ENCODE results near the gene ABCC8. TPM values are rescaled to one million over a fixed set of nuclear protein-coding genes. Genes with fewer than 3 reads are reported as not detected.
"Not testable (repeated sequence)": the region's sequence is repeated elsewhere in the genome, so short reads cannot be mapped to it uniquely, and the experiment has no call there.

ABCC8 gene
- total RNA-seq, 2 experiments from 2014 or later, result not detected

DNA sequence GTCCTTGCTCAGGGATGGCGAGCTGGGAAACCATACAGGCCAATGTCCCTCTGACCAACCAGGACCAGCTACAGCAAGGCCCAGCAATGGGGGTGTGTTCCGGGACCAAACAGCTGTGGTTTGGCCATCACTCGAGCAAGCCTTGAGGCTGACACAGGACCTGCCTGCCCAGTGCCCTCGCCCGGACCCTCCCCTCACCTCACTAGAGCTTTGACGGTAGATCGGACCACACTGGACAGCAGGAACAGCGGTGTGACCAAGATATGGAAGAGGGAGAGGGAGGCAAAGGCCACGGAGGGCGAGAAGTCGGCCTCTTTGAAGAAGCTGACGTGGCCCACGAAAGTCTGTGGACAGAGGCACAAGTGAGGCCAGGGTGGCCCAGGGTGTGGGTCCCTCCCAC, 46.0 kb downstream of the ABCC8 start:
- Mint-ChIP-seq H3K4me3 (no peak overlapping the region), H3K27ac (no peak overlapping the region), H3K36me3 (ENCODE audit: low read depth) (no peaks in the 10 kb centered on the region), H3K27me3 (peaks cover 4% of the 10 kb centered on the region), H3K4me1 (peaks cover 18% of the 10 kb centered on the region), H3K9me3 (no peaks in the 10 kb centered on the region)
- DNase-seq, result no peak
- CTCF ChIA-PET, result interaction anchor here (1.3 kb wide), 1 partner anchor 14 kb away, joined by 3 read pairs; no protein-coding TSS in a partner anchor
- POLR2A ChIA-PET, result no interaction called here

DNA sequence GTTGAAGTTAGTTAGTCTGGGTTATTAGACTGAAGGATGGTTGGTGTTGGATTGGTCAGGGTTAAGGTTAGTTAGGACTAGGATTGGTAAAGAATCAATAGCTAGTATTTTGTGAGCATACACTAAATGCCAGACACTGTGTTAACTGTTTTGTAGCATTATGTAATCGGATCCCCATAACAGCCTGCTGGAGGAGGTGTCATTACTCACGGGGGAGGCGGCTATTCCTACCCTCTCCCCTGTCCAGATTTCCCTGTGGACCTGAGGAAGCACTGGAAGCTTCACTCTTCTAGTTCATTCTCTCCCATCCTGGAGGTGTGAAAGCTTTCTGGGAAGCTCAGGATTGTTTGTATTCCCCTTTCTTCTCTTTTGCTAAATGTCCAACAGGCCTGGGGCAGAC, 47.7 kb downstream of the ABCC8 start:
- Mint-ChIP-seq H3K9me3 (no peaks in the 10 kb centered on the region), H3K4me3 (no peak overlapping the region), H3K4me1 (peaks cover 18% of the 10 kb centered on the region), H3K27ac (no peak overlapping the region), H3K36me3 (ENCODE audit: low read depth) (no peaks in the 10 kb centered on the region), H3K27me3 (peaks cover 4% of the 10 kb centered on the region)
- ChIA-PET CTCF (interaction anchor here (0.8 to 1.1 kb wide), 2 partner anchors 10 to 15 kb away, joined by 3 read pairs; no protein-coding TSS in a partner anchor), POLR2A (no interaction called here)
- DNase-seq, result no peak

DNA sequence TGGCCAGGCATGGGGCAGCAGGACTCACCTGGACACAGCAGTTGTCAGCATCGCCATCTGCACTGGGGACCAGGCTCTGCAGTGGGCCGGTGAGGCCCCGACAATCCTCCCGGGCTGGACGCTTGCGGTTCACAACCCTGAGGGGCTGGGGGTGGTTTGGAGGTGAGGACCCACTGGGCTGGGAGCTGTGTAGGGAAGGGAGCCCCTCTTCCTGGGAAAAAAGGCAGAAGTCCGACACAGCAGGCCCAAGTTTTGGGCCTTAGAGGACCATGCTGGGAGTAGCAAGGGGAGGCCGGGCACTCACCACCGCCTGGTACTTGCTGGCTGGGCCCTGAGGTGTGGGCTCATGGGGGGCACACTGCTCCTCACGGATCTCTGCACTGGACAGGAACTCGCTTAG, 48.4 kb downstream of the ABCC8 start:
- no peak overlapping the region for H3K27ac Mint-ChIP-seq
- POLR2A ChIA-PET, result no interaction called here
- no peak for DNase-seq
- H3K4me3 Mint-ChIP-seq, result no peak overlapping the region
- CTCF ChIA-PET, result interaction anchor here (0.8 kb wide), 1 partner anchor 15 kb away, joined by 3 read pairs; no protein-coding TSS in a partner anchor
- H3K4me1 Mint-ChIP-seq, result peaks cover 18% of the 10 kb centered on the region
- H3K27me3 Mint-ChIP-seq, result peaks cover 6% of the 10 kb centered on the region
- H3K36me3 Mint-ChIP-seq (ENCODE audit: low read depth), result no peaks in the 10 kb centered on the region
- H3K9me3 Mint-ChIP-seq, result no peaks in the 10 kb centered on the region

DNA sequence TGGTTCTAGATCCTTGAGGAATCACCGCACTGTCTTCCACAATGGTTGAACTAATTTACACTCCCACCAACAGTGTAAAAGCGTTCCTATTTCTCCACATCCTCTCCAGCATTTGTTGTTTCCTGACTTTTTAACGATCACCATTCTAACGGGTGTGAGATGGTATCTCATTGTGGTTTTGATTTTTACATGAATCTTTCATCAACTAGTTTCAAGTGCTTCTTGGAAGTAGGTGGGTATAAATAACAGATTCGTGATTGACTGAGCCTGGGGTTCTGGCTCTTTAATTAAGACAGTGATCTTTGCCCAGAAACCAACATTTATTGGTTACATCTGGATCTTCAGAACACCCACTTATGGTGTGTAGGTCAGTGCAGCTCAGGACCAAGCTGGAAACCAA, 50.4 kb downstream of the ABCC8 start:
- Mint-ChIP-seq H3K27me3 (peaks cover 20% of the 10 kb centered on the region), H3K4me1 (peaks cover 23% of the 10 kb centered on the region)
- H3K4me3 Mint-ChIP-seq; DNase-seq; H3K9me3 Mint-ChIP-seq; H3K36me3 Mint-ChIP-seq (ENCODE audit: low read depth); H3K27ac Mint-ChIP-seq; CTCF ChIA-PET; POLR2A ChIA-PET: not testable (repeated sequence)

DNA sequence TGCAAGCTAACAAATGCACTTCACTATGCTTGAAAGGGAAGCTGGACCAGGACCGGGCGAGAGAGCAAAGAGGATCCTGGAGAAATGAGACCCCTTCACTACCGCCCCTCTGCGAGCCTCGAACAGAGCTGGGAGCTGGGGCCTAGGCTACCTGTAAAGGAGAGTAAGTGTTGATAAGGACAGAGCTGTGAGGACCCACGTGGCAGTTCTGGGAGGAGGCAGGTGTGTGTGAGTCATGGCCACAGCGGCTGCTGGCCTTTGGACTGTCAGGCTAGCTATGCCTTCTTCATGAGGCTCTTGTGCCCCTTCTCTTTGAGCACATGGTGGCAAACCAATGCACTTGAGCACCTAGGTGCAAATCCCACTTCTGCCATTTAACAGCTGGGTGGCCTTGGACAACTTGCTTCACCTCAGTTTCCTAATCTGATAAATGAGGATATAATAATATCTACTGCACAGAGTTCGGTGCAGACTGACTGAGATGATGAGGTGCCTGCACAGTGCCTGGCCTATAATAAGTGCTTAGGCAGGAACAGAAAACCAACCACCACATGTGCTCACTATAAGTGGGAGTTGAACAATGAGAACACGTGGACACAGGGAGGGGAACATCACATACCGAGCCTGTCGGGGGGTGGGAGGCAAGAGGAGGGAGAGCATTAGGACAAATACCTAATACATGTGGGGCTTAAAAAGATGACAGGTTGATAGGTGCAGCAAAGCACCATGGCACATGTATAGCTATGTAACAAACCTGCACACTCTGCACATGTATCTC, 52.9 kb downstream of the ABCC8 start:
- H3K4me1 Mint-ChIP-seq, result peaks cover 23% of the 10 kb centered on the region
- no peaks in the 10 kb centered on the region for H3K9me3 Mint-ChIP-seq
- no peak for DNase-seq
- ChIA-PET CTCF (interaction anchor here (1.1 kb wide), 1 partner anchor 68 kb away, joined by 3 read pairs; no protein-coding TSS in a partner anchor), POLR2A (no interaction called here)
- peaks cover 33% of the 10 kb centered on the region for H3K27me3 Mint-ChIP-seq
- H3K4me3 Mint-ChIP-seq, result no peak overlapping the region
- H3K27ac Mint-ChIP-seq, result no peak overlapping the region
- no peaks in the 10 kb centered on the region for H3K36me3 Mint-ChIP-seq (ENCODE audit: low read depth)

DNA sequence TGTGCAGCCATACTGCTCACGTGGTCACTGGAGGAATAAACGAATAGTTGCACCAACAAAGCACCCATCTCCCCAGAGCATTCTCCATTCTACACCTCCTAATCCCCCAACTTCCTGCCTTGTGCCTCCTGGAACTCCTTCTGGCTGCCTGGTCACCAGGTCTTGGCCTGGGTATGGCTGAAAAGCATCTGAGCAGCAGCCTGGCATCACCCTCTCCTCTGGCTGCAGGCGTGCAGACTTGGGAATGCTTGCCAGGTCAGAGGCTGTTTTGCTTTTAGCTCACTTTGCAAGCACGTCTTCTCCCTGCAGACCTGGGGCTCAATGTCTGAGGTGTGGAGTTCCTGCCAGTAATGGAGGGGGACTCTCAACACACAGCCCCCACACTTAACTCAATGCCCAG, 54.9 kb downstream of the ABCC8 start:
- Mint-ChIP-seq H3K27me3 (peaks cover 43% of the 10 kb centered on the region), H3K36me3 (ENCODE audit: low read depth) (no peaks in the 10 kb centered on the region), H3K27ac (no peak overlapping the region), H3K4me1 (peaks cover 15% of the 10 kb centered on the region), H3K9me3 (no peaks in the 10 kb centered on the region), H3K4me3 (no peak overlapping the region)
- ChIA-PET POLR2A (no interaction called here), CTCF (interaction anchor here (0.8 to 1.6 kb wide), 3 partner anchors 10 to 30 kb away, joined by 3 to 4 read pairs (median 3); no protein-coding TSS in a partner anchor)
- no peak for DNase-seq

DNA sequence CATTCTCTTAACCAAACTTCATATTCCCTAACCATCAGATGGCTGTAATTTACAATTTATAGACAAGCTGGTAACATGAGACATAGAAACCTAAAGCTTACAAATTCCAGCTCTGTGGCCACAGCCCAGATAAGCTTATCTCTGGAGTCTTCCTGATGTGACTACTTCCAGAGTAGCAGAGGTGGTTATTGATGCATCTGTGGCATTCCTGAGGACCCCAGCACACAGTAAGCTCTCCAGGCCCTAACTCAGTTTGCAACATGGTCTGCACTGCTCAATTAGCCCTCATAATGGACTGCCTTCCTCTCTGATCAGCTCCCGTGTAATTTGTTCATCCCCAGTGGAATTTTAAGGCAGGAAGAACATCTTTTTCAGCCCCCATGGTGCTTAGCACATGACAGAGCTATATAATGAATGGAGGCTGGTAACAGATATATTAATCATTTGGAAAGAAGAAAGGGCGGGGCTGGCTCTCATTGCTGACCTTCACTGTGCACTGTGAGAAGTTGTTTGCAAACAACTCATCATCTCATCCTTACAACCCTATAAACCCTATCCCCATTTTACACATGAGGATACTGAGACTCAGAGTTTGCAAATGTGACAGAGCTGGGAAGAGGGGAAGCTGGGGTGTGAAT, 58.1 kb downstream of the ABCC8 start:
- Mint-ChIP-seq H3K36me3 (ENCODE audit: low read depth) (no peaks in the 10 kb centered on the region), H3K27me3 (peaks cover 48% of the 10 kb centered on the region), H3K27ac (no peak overlapping the region), H3K4me1 (peaks cover 31% of the 10 kb centered on the region), H3K9me3 (no peaks in the 10 kb centered on the region), H3K4me3 (no peak overlapping the region)
- ChIA-PET CTCF (interaction anchor here (0.5 to 1.0 kb wide), 2 partner anchors 11 to 379 kb away, joined by 3 read pairs; no protein-coding TSS in a partner anchor), POLR2A (no interaction called here)
- no peak for DNase-seq

DNA sequence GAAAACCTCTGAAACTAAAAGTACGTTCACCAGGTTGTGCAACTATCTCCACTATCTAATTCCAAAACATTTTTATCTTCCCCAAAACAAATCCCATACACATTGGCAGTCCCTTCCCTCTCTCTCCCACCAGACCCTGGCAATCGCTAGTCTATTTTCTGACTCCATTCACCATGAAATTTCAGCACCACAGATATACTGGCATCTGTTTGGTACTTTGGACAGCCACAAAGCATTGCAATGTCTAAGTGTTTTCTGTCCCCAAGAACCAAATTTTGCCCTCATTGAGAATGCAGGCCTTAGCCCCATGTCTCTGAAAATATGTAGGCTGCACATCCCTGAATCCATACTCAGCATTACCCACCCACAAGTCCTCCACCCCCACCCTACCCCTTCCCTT, 60.2 kb downstream of the ABCC8 start:
- POLR2A ChIA-PET, result no interaction called here
- no peaks in the 10 kb centered on the region for H3K9me3 Mint-ChIP-seq
- peaks cover 35% of the 10 kb centered on the region for H3K27me3 Mint-ChIP-seq
- H3K27ac Mint-ChIP-seq, result no peak overlapping the region
- H3K36me3 Mint-ChIP-seq (ENCODE audit: low read depth), result no peaks in the 10 kb centered on the region
- no peak overlapping the region for H3K4me3 Mint-ChIP-seq
- peaks cover 34% of the 10 kb centered on the region for H3K4me1 Mint-ChIP-seq
- CTCF ChIA-PET, result no interaction called here
- DNase-seq, result no peak

DNA sequence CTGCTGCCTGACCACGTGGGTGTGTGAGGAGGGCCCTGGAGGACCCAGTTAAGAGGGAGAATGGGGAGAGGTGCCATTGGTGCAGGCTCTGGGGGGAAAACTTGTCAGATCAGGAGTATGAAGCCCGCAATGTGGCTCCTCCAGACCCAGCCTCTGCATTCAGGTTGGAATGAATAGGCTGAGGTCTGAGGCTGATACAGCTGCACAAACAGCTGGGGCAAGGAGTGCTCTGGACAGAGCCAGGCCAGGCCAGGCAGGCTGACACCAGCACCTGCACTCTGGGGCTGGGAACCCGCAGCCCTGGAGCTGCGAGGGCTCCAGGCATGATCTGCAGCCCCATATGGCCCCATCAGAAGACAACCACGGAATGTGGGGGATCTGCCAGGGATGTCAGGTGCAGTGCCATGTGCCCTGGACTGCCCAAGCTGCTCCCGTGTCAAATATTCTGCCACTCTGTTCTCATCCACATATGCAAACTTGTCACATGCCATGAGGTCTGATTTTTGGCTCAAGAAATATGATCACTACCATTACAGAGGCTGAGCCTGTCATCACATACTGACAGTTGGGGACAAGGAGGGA, 61.0 kb downstream of the ABCC8 start:
- ChIA-PET CTCF (no interaction called here), POLR2A (interaction anchor here (0.6 kb wide), 1 partner anchor 200 kb away, joined by 6 read pairs; no protein-coding TSS in a partner anchor)
- Mint-ChIP-seq H3K4me3 (no peak overlapping the region), H3K27ac (no peak overlapping the region), H3K9me3 (no peaks in the 10 kb centered on the region), H3K4me1 (peaks cover 34% of the 10 kb centered on the region), H3K27me3 (peaks cover 35% of the 10 kb centered on the region), H3K36me3 (ENCODE audit: low read depth) (no peaks in the 10 kb centered on the region)
- no peak for DNase-seq

DNA sequence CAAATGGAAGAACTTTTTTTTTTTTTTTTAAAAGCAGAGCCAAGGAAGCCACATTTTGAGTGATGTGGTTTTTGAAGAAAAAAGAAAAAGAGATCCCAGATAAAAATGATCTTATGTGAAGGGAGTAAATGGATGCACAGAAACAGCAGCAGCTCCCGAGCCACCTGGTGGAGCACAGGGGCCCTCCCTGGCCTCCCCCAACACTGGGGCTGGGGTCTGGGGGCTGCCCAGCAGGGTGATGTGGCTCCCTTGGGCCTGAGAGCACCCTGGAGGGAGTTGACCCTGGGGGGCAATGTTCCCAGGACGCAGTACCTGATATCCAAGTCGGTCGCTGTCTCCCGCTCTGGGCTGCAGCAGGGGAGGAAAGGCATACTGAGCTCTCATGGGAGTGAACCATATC, 61.7 kb downstream of the ABCC8 start:
- Mint-ChIP-seq H3K9me3 (no peaks in the 10 kb centered on the region), H3K36me3 (ENCODE audit: low read depth) (no peaks in the 10 kb centered on the region), H3K27me3 (peaks cover 35% of the 10 kb centered on the region), H3K27ac (no peak overlapping the region), H3K4me3 (peak overlapping the region; percentile 9), H3K4me1 (peaks cover 34% of the 10 kb centered on the region)
- DNase-seq, result no peak
- ChIA-PET POLR2A (interaction anchor here (0.6 kb wide), 1 partner anchor 200 kb away, joined by 6 read pairs; no protein-coding TSS in a partner anchor), CTCF (no interaction called here)

DNA sequence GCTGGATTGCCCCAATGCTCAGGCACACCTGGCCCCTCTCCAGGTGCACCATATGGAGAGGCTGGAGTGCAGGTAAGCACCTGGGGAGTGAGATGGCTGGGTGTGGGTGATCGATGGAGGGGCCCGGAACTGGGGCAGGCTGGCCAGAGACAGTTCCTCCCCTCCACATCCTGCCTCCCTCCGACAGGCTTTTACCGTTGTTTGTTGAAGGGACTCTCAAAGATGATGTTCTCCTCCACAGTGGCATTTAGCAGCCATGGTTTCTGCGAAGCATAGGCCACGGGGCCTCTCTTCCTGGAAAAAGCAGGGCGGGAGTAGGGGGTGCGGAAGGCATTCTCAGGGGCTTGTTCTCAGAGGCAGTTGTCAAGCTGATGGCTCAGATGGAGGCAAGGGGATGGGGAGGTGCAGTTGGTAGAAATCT, 62.3 kb downstream of the ABCC8 start:
- ChIA-PET CTCF (interaction anchor here (1.2 kb wide), 1 partner anchor 14 kb away, joined by 3 read pairs; no protein-coding TSS in a partner anchor), POLR2A (no interaction called here)
- H3K27ac Mint-ChIP-seq, result peak overlapping the region; percentile 66
- H3K36me3 Mint-ChIP-seq (ENCODE audit: low read depth), result no peaks in the 10 kb centered on the region
- DNase-seq, result peak; percentile 24
- peak overlapping the region; percentile 20 for H3K4me3 Mint-ChIP-seq
- no peaks in the 10 kb centered on the region for H3K9me3 Mint-ChIP-seq
- peaks cover 34% of the 10 kb centered on the region for H3K4me1 Mint-ChIP-seq
- peaks cover 28% of the 10 kb centered on the region for H3K27me3 Mint-ChIP-seq

DNA sequence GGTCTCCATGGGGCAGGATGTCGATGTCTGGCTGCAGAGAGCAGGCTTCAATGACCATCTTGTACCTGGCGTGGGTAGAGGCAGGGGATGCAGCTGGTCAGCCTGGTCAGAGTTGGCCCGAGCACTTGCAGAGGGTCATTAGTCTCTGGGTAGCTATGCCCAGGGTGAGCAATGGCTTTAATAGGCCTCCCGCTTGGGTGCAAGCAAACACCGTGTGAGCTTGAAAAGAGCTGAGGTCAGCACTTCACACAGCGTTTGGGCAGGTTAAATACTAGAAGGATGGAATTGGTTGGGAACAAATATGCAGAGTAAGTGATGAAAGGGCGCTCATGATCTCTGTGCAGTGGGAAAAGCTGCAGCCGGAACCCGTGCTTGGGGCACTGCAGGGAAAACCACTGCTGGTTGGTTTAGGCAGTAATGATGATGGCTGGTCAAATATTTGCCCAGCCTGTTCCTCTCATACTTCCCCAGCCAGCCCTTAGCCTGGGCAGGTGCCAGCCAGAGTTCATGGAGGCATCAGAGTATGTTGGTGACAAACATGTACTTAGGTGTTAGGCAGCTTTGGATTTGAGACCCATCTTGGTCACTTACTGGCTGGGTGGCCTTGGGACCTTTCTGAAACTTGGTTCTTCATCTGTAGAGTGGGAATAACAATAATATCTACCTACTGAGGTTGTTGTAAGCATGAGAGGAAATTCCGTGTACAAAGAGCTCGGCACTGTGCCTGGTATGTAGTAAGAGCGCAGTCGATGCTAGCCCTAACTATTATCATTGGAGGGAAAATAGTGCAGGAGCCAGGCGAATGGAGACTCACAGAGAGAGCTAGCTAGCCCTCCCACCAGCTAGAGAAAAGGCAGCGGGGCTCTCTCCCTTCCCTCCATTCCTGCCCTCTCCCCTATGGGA, 63.0 kb downstream of the ABCC8 start:
- Mint-ChIP-seq H3K4me1 (peaks cover 34% of the 10 kb centered on the region), H3K36me3 (ENCODE audit: low read depth) (no peaks in the 10 kb centered on the region), H3K9me3 (no peaks in the 10 kb centered on the region), H3K4me3 (no peak overlapping the region), H3K27ac (no peak overlapping the region), H3K27me3 (peaks cover 22% of the 10 kb centered on the region)
- ChIA-PET CTCF (interaction anchor here (1.2 kb wide), 1 partner anchor 15 kb away, joined by 3 read pairs; no protein-coding TSS in a partner anchor), POLR2A (no interaction called here)
- DNase-seq, result no peak
